NK-92 (cell line): ENCODE data around the gene EXOC4.

Source experiments
- DNase-seq: peaks from one replicate; lab custom pipeline; 2025; ENCODE audit not compliant: unreplicated experiment; lab: John Stamatoyannopoulos, UW

EXOC4 gene

DNA sequence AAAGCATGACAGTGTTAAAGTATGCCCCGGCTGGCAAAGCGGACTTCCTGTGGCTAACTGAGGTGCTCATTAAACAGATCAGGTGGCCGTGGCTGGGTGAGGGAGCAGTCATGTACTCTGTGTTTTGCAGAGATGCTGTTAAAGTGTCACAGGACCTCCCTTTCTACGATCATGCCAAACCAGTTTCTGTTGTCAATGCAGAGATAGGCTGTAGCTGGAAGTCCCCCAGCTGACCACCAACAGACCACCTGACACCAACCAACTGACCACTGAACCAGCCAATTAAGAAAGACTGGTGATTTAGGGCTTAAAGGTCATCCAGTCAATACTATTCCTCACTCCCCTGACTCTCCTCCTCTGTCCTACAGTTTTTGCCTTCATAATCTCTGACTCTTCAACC is 443.2 kb downstream of the EXOC4 start:
- no peak for DNase-seq

DNA sequence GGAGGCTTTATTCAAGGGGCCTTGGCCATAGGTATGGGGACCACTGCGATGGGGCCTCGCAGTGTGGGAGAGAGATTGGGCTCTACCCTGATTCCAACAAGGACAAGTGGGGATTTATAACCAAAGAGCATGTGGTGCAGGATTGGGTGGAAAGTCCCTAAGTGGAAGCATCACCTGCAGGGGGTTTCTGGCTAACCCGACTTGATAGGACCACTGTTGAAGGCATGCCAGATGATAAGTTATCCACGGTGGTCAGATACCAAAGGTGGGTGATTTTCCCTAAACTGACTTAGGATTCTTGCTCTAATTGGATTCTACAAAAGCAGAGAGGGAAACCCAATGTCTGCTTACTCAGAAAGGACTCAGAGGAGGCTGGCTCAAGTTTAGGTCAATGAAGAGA is 444.7 kb downstream of the EXOC4 start:
- DNase-seq: no peak

DNA sequence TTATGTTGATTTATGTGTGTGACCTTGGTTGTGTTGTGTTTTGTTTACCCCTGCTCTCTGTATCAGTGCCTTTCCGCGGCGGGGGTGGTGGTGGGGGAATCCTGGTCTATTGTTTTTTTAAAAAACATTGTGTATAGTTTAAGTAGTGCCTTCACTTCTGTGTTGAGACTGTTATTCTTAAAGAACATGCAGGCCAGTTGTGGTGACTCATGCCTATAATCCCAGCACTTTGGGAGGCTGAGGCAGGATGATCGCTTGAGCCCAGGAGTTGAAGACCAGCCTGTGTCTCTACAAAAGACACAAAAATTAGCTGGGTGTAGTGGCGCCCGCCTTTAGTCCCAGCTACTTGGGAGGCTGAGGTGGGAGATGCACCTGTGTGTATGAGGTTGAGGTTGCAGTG is 445.2 kb downstream of the EXOC4 start:
- no peak for DNase-seq

DNA sequence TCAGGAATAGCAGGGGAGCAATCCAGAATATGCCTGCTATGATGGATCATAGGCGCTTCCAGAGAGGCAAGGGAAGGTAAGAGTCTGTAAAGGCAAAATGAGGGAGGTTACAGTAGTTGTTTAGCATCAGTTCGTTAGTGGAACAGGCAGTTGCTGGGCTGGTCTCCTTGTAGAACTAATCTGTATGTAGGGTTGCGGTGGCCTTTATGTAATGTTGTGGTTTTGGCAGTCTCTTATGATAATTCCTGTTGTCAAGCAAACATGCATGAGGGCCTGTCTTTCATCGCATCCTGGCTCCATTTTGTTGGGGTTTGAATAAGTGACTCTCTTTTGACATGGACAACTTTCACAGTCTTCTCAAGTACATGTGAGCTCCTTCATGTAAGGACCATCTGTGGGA is 446.5 kb downstream of the EXOC4 start:
- DNase-seq: no peak

DNA sequence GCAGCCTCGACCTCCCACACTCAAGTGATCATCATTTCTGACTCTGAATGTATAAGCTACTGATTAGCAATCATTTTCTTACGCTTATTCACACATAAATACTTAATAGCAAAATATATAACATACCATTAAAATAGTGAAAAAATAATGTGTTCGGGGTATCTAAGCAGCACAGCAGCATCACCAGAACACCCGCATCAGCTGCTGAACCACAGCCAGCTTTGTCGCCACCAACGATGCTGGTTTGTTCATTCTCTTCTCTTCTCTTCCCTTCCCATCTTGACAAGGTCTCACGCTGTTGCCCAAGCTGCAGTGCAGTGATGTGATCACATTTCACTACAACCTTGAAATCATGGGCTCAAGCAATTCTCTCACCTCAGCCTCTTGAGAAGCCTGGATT is 449.2 kb downstream of the EXOC4 start:
- DNase-seq: no peak

DNA sequence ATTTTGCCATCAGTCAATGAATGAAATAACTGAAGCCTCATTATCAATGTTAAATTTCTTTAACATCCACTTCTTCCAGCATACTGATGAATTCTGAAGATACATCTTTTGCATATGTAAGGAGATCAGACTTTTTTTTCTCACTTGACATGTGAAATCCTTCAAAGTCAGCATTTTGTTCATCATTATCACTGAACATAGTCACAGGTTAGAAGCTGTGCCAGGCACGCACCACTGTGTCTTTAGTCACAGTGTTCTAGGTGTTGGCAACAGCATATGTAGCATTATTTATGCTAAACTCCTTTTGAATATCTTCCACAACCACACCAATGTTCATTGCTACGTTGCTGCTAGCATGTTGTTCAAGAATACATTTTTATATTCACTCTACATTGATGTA is 450.1 kb downstream of the EXOC4 start:
- DNase-seq: no peak

DNA sequence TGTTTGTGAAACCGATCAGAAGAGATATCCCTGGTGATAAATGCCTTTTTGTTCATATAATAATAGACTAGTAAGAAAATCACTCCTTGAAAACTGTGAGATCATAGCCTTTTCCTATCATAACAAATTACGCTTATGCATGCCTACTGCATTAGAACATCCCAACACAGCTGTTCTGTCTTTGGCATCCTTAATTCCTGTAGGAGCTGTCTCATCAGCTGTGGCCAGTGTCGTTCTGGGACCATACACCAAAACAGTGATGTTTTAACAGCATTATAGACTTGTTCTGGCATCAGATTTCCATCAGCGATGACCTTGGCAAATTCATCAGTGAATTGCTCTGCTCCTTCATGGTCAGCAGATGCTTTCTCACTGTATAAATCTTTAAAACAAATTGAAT is 450.7 kb downstream of the EXOC4 start:
- no peak for DNase-seq

DNA sequence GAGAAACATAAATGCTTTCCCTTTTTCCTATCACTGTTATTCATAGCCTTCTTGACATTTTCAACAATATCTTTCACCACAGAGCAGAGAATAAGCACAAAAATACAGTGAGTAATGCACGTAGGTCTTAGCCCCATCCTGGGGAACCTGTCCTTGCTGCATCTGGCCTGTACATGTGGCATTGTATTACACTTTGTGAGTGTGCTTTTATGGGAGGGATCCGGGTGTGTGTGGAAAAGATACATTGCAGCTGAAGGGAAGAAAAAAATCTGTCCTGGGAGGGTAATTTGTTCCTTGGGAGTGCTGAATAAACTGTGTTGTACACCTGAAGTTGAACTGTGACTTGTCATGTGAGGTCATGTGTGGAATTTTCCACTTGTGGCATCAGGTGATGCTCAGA is 451.6 kb downstream of the EXOC4 start:
- DNase-seq: no peak

DNA sequence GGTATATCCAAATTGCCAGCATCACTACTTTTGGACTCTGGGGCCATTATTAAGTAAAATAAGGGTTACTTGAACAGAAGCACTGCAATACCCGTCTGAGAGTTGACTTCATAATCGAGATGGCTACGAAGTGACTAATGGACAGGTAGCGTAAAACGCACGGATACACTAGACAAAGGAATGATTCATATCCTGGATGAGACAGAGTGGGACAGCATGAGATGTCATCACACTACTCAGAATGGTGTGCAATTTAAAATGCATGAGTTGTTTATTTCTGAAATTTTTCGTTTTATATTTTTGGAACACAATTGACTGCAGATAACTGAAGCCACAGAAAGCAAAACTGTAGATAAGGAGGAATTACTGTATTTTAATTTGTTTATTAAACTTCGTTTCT is 452.7 kb downstream of the EXOC4 start:
- no peak for DNase-seq

DNA sequence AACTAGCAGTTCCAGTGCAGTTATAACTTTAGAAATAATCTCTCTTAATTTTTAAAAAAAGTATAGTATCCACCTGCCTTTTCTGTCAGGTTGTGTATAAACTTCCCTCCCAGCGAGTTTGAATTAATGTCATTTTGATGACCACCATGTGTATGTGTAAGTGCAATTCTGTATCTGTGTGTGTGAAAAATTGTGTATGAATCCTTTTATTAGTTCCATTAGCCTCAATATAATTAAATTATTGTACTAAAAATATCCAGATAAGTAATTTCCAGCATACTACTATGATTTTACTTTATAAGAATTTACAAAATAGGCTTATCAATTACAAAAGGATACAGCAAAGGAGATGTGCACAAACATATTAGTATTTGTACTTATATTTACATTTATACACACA is 453.1 kb downstream of the EXOC4 start:
- no peak for DNase-seq

DNA sequence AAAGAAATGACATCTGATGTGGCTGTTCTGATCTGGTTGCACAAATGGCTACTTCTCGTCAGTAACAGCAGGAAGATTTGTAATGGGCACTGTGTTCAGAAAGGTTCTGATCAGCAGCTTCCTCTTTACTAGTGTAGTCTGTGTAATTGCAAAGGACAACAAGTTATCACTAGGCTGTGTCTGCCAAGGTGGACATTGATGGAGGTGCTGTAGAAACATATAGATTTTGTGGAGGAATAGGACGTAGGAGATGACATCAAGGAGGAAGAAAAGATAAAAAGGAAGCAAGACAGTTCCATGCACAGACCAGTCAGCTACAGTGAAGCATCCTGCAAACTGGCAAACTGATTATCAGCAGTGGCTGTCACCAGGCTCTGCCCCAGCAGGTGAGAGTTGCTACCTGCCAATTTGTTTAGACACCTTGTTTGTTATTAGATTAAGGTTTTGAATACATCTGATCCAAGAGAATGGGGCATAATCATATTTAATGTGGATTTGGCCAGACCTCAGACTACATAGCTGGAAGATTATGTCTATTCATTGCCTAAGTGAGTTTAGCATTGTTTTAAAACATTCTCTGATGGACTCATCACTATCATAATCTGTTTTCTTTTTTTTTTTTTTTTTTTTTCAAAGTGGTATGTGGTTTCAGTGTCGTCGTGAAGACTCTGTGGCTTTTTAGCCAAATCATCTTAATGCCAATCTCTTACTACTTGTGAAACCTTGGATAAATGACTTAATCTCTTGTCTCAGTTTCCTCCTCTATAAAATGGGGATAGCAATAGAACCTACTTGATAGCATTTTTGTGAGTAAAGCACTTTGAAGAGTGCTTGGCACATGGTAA is 456.4 kb downstream of the EXOC4 start:
- no peak for DNase-seq

DNA sequence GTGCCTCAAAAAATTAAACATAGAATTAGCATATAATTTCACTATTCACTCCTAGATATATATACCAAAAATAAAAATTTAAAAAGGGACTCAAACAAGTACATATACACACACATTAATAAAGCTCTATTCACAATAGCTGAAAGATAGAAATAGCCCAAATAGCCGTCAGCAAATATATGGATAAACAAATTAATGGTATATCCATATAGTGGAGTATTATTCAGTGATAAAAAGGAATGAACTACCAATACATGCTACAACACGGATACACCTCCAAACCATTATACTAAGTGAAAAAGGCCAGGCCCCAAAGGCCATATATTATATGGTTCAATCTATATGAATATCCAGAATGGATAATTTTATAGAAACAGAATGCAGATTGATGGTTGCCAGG is 459.7 kb downstream of the EXOC4 start:
- DNase-seq: no peak

DNA sequence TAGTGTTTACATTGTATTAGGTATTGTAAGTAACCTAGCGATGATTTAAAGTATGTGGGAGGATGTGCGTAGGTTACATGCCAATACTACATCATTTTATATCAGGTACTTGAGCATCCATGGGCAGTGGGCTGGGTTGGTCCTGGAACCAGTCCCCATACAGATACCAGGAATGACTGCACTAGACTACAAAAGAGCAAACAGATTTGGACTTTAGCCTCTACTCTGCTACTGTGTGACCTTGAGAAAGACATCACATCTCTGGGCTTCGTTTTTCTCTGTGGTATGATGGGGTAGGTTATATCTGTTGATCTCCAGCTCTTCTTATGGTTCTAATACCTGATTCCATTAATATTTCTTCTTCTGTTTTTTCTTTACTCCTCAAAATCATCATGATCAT is 461.8 kb downstream of the EXOC4 start:
- no peak for DNase-seq

DNA sequence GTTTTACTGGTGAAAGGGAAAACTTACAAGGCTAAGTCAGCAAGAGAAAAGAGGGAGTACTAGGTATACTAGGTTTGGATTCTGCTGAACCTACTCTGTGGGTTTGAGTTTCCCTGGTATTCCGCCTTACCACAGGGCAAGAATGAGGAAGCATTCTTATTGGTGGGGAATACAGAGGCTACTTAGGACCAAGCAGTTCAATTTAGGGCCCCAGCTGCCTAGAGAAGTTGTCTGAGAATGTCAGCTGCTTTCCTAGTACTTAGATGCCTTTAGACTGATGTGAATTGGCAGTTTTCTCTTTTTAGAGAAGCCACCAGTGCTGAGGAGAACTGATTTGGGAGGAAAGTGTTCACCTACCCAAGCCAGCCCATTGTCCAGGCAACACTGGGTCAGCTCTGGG is 465.3 kb downstream of the EXOC4 start:
- no peak for DNase-seq

DNA sequence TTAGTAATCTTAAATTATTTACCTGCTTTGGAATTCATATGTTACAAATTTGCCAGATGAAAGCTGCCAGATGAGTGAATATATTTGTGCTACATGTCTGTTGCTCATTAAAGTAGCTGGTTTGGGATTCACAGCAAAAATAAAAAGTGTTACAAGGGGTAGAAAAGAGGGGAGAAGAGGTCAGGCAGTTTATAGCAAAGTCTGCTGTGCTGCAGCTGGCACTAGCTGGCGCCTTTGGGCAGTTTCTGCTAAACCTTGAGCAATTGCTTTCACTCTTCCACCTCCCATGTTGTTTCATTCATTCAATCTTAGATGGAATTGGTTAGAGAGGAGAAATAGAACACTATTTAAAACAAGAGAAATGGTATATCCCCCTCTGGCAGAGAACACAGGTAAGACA is 470.2 kb downstream of the EXOC4 start:
- no peak for DNase-seq

DNA sequence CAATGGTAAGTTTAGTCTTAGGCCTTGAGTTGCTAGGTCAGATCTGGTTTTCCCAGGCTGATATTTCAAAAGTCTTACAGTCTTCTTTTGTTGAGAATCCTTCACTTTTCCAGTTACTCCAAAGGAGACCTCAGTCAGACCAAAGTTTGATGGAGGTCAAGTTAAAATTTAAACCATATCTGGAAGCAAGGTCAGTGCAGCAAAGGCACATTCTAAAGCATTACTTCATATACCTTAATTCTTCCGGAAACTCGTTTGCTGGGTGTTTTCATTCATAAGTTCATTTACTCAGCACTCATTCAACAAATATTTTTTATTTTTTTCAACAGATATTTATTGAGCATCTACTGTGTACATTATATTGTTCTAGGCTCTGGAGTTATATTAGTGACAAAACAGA is 471.3 kb downstream of the EXOC4 start:
- no peak for DNase-seq

DNA sequence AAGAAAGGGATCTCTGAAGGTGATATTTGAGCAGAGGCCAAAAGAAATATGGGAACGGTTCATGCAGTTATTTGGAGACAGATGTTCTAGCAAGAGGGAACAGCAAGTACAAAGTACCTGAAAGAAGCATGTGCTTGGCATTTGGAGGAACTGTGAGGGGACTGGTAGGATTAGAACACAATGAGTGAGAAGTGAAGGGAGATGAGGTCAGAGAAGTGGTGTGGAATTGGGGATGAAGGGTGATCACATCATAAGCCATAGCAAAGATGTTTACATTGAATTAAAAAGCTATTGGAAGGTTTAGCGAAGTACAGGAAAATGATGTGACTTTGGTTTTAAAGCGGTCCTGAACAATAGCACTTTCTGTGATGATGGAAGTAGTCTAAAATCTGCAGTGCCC is 471.8 kb downstream of the EXOC4 start:
- no peak for DNase-seq

DNA sequence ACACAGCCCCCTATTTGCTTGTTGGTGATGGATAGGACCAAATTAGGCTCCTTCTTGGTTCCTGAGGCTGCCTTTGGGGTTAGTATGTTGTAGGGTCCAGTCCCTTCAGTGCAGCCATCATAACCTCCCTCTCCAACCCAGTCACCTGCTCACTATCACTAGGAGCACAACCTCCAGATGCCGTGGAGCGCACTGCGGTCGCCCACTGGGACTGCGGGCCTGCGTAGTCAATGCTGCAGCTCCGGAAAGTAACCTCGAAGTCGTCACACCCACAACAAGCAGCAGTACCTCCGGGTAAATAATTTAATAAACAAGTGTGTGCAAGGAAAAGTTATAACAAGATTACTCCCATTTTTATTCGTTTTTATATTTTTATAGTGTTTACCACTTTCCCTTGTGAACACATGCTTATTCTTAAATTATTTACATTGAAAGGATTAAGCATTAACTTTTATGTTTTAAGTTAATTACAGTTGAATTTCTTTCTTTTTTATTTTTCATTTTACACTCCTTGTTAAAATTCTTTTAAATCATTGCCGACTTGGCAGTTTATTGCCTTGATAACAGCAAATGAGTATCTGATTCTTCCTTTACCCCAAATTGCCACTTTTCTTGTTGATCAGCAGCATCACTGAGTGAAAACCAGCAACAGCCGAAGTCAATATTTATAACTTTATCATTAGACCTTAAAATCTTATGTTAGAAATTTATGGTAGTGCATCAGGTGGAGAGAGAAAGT is 474.8 kb downstream of the EXOC4 start:
- no peak for DNase-seq

DNA sequence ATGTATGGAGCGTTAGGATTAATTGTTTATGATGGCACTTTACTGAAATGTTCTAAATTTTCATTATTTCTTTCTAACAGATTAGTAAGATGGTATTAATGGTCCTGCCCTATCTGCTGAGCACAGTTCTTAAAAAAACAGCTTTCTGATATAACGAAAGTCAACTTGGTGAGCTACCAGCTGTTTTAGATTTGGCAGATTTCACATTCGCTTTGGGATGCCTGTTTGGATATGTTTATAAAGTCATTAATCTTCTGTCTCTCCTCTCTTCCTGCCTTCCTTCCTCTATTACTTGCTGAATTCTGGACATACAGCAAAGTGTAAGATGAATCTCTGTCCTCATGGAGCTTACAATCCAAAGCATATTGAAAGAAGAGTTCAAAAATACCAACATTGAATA is 477.5 kb downstream of the EXOC4 start:
- DNase-seq: no peak

DNA sequence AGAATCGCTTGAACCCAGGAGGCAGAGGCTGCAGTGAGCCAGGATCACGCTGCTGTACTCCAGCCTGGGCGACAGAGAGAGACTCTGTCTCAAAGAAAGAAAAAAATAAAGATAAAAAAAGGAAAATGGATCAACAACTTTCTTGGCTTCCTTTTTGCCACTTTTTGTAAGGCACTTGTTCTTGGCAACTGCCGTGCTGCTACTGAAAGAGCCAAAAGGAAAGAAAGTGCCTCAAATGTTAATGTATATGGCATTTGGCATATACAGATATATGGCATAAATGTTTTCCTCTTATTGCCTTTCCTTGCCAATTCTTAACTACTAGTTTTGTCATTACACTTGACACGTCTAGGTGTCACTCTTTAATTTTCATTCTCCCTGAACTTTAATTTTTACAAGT is 480.5 kb downstream of the EXOC4 start:
- no peak for DNase-seq

DNA sequence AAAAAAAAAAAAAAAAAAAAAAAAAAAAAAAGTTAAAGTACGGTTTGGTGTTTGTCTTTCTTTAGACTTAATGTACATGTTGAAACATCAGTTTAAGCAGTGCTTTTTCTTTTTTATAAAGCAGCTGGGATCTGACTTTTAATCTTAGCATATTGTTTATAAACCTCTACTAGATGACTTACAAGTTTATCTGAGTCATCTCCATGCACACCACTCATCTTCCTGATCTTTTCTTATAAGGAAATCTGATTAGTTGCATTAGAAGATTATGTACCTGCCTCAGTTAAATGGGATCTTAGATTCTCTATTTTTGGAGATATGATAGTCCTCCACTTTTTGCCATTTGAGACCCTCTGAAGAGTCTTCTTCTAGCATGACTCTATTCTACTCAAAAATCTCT is 482.3 kb downstream of the EXOC4 start:
- no peak for DNase-seq

DNA sequence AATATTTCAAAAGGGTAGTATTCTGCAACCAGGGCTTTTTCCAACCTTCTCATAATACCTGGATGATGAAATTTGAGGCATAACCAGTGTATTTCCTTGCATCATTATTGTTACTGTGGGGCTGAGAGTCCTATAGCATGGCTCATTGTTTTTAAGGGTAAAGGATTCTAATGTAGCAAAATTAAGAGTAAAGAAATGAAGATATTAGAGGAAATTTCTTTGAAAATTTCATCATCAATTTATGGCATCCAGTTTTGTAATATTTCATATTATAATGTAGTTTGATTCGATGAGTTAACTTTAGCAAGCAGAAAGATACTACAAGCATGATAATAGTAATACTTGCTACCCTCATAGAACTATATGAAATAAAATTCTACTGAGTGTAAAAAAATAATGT is 486.9 kb downstream of the EXOC4 start:
- DNase-seq: no peak

DNA sequence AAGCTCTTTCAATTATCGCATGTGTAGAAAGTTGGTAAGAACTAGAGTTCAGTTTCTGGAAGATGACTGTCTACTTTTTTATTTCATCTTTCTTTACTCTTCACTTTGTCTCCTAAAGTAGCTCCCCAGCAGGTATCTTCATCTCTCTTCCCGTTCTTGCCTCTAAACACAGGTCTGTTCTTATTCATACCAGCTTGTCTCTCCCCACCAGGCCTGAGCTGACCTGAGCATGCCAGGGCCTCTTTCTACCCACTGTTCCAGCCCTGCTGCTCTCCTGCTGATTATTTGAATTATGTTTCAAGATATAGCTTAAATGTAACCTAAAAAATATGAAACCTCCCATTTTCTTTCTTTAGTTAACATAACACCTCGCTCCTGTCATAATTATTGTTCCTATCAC is 488.2 kb downstream of the EXOC4 start:
- no peak for DNase-seq
